Skeletal muscle satellite cell (primary cell): ENCODE data around the gene BLVRA.
"Not testable (repeated sequence)": the region's sequence is repeated elsewhere in the genome, so short reads cannot be mapped to it uniquely, and the experiment has no call there.

ENCODE experiments used
- H3K27me3 ChIP-seq: 2 replicates; pipeline ENCODE4 v1.7.0; 2013; ENCODE audit warnings: low read length; ENCODE audit not compliant: control insufficient read depth, insufficient read depth
- H3K36me3 ChIP-seq: 2 replicates; pipeline ENCODE4 v1.7.0; 2013; ENCODE audit warnings: mild to moderate bottlenecking, control low read depth, low read length; ENCODE audit not compliant: insufficient read depth
- H3K4me1 ChIP-seq: 2 replicates; pipeline ENCODE4 v1.7.0; 2013; ENCODE audit warnings: low read length; ENCODE audit not compliant: control insufficient read depth, insufficient read depth
- H3K4me2 ChIP-seq: 2 replicates; pipeline ENCODE4 v1.7.0; 2013; ENCODE audit warnings: mild to moderate bottlenecking, low read length
- H3K4me3 ChIP-seq: 2 replicates; pipeline ENCODE4 v1.7.0; 2013; ENCODE audit warnings: low read length
- H3K9ac ChIP-seq: 2 replicates; pipeline ENCODE4 v1.7.0; 2013; ENCODE audit warnings: mild to moderate bottlenecking, low read depth, low read length, moderate library complexity
- H3K9me3 ChIP-seq: replicated peaks from 2 replicates; pipeline ENCODE4 v1.7.0; 2013; ENCODE audit warnings: mild to moderate bottlenecking, control low read depth, low read length

Gene BLVRA

DNA sequence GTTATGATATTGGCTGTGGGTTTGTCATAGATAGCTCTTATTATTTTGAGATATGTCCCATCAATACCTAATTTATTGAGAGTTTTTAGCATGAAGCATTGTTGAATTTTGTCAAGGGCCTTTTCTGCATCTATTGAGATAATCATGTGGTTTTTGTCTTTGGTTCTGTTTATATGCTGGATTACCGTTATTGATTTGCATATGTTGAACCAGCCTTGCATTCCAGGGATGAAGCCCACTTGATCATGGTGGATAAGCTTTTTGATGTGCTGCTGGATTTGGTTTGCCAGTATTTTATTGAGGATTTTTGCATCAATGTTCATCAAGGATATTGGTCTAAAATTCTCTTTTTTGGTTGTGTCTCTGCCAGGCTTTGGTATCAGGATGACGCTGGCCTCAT lies 16.8 kb downstream of the BLVRA start:
- not testable (repeated sequence) for H3K36me3 ChIP-seq

DNA sequence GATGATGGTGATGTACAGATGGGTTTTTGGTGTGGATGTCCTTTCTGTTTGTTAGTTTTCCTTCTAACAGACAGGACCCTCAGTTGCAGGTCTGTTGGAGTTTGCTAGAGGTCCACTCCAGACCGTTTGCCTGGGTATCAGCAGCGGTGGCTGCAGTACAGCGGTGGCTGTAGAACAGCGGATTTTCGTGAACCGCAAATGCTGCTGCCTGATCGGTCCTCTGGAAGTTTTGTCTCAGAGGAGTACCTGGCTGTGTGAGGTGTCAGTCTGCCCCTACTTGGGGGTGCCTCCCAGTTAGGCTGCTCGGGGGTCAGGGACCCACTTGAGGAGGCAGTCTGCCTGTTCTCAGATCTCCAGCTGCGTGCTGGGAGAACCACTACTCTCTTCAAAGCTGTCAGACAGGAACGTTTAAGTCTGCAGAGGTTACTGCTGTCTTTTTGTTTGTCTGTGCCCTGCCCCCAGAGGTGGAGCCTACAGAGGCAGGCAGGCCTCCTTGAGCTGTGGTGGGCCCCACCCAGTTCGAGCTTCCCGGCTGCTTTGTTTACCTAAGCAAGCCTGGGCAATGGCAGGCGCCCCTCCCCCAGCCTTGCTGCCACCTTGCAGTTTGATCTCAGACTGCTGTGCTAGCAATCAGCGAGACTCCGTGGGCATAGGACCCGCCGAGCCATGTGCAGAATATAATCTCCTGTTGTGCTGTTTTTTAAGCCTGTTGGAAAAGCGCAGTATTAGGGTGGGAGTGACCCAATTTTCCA lies 20.0 kb downstream of the BLVRA start:
- H3K4me3 ChIP-seq, H3K27me3 ChIP-seq, H3K9me3 ChIP-seq, H3K36me3 ChIP-seq, H3K4me2 ChIP-seq, H3K4me1 ChIP-seq, H3K9ac ChIP-seq: not testable (repeated sequence)

More for the DNA sequence above, 16.8 kb downstream of the BLVRA start:
- H3K4me1 ChIP-seq, H3K4me3 ChIP-seq, H3K4me2 ChIP-seq, H3K9me3 ChIP-seq, H3K27me3 ChIP-seq, H3K9ac ChIP-seq: not testable (repeated sequence)

DNA sequence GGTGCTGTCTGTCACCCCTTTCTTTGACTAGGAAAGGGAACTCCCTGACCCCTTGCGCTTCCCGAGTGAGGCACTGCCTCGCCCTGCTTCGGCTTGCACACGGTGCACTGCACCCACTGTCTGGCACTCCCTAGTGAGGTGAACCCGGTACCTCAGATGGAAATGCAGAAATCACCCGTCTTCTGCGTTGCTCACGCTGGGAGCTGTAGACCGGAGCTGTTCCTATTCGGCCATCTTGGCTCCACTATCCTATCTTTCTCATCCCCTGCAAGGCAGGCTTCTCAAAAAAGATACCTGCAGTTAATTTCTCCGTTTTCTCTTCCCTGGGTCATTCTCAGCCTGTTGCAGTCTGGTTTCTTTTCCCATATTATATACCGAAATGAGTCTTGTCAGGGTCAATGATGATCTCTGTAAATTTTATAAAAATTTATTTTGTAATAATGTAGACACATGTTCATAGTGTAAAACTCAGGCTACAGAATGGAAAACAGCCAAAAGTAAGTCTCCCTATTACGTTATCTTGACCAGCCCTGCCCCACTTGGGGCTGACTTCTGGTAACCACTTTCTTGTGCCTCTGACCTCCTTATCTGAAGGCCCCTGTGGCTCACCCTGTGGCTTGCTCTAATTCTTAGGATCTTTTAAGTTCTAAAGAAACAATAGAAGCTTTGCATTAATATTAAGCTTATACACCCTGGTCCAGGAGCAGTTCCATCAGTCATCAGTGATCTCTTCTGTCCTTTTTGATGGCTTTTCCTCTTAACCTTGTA lies 20.7 kb downstream of the BLVRA start:
- no peak overlapping the region for H3K9ac ChIP-seq
- H3K4me1 ChIP-seq: peaks cover 4% of the 10 kb centered on the region
- no peak overlapping the region for H3K4me2 ChIP-seq
- no peaks in the 10 kb centered on the region for H3K36me3 ChIP-seq
- no peaks in the 10 kb centered on the region for H3K9me3 ChIP-seq
- H3K4me3 ChIP-seq: no peak overlapping the region
- no peaks in the 10 kb centered on the region for H3K27me3 ChIP-seq

DNA sequence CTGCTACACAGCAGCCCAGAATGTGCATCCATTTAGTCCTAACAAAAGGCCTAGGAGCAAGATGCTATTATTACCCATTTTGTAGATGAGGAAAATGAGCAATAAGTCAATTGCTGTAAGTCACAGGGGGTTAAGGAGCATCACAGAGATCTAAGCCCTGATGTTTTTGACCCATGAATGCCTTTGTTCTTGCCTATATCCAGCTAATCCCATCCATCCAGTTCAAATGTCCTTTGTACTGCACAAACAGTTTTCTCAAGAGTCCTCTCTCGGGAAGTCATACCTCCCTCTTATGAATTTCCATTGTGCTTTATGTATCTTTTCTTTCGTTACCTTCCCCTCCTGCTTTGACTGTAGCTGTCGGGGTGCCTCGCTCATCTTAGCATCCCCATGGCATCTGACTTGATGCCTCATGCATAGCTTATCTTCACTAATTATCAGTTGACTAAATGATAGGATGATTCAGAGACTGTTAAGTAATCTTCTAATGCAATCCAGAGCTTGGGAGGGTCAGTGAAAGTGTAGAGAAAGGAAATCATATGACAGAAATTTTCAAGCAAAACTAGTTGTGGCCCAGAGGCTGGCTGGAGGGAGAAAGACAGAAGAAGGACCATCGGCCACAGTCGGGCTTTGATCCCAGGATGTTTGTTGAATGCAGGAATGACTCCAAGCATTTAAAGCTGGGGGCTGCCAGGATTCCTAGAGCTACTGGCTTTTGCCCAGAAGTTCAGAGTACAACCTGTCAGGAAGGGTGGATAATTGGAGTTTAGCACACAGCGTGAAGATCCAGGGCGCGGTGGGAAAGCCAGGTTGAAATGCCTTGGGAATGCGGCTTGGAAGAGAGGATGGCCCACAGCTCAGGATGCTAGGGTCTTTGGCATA lies 23.5 kb downstream of the BLVRA start:
- H3K9me3 ChIP-seq: no peaks in the 10 kb centered on the region
- no peaks in the 10 kb centered on the region for H3K36me3 ChIP-seq
- H3K4me2 ChIP-seq: peak overlapping the region; percentile 12
- H3K4me3 ChIP-seq: no peak overlapping the region
- no peak overlapping the region for H3K9ac ChIP-seq
- no peaks in the 10 kb centered on the region for H3K27me3 ChIP-seq
- H3K4me1 ChIP-seq: peaks cover 12% of the 10 kb centered on the region

DNA sequence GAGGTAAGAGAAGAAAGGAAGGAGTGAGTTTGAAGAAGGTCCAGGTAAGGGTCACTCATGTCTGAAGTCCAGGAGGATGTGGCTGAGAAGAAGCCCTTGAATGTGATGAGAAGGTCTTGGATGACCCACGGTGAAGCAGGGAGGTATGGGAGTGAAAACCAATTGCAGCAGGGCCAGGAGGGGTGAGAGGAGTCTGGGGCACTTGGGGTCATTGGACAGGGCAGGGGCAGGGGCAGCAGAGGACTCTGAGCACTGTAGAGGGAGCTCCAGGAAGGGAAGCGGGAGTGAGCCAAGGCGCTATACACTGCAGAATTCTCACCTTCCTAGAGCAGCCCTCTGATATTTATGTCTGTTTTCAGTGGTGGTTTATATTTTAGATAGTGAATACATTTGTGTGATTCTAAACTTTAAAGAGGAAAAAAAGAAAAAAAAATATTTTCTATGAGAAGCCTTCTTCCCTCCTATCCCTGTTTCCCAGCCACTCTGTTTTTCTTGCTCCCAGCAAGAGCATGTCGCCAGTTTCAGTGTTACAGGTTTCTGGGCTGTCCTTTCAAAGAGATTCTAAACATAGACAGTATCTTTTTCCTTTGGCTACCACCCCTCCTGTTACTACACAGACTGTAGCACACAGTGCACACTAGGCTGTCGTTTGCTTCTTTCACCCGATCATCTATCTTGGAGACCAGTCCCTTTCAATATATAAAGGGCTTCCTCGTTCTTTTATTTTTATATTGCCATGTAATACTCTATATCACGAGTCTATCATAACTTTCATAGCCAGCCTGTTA lies 24.5 kb downstream of the BLVRA start:
- no peaks in the 10 kb centered on the region for H3K9me3 ChIP-seq
- peaks cover 12% of the 10 kb centered on the region for H3K4me1 ChIP-seq
- no peaks in the 10 kb centered on the region for H3K36me3 ChIP-seq
- no peak overlapping the region for H3K9ac ChIP-seq
- no peak overlapping the region for H3K4me2 ChIP-seq
- H3K27me3 ChIP-seq: no peaks in the 10 kb centered on the region
- H3K4me3 ChIP-seq: no peak overlapping the region

DNA sequence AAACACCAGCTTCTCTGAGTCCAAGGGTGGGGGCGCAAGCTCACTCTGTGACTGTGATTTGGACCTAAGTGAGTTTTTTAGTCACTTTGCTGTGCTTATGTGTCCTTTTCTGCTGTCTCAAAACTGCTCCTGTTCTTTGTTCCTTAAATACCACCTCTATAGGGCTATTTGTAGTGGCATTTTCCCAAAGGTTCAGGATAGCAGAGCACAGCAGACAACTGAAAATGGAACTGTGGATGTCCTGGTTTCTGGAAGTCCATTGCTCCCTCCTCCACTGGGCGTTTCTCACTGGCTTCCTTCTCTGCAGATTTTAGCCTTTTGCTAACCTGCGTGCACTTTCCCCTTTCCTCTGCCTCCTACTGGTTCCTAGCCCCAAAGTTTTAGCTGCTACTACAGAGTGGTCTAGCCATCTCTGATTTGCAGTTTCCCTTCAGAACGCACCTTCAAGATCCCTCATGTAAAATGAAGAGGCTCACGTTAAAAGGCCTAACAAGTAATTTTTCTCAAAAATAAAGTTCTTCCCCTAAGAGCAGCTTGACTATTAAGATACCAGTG lies 25.6 kb downstream of the BLVRA start:
- H3K27me3 ChIP-seq: no peaks in the 10 kb centered on the region
- no peak overlapping the region for H3K4me3 ChIP-seq
- peaks cover 12% of the 10 kb centered on the region for H3K4me1 ChIP-seq

DNA sequence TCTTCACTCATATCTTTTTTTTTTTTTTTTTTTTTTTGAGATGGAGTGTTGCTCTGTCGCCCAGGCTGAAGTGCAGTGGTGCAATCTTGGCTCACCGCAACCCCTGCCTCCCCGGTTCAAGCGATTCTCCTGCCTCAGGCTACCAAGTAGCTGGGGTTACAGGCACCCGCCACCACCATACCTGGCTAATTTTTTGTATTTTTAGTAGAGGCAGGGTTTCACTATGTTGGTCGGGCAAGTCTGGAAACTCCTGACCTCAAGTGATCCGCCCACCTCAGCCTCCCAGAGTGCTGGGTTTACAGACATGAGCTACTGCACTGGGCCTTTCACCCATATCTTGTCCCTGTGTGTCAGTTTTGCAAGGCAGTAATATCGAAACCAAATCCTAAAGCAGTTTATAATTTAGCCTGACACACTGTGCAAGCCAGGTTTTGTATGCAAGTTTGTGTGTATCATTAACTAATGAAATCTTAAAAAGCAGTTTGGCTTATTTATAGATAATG lies 26.2 kb downstream of the BLVRA start:
- peaks cover 12% of the 10 kb centered on the region for H3K4me1 ChIP-seq
- H3K27me3 ChIP-seq, H3K9ac ChIP-seq, H3K4me3 ChIP-seq, H3K4me2 ChIP-seq, H3K36me3 ChIP-seq, H3K9me3 ChIP-seq: not testable (repeated sequence)

More for the DNA sequence above, 25.6 kb downstream of the BLVRA start:
- H3K36me3 ChIP-seq: no peaks in the 10 kb centered on the region
- H3K4me2 ChIP-seq: no peak overlapping the region
- no peaks in the 10 kb centered on the region for H3K9me3 ChIP-seq
- no peak overlapping the region for H3K9ac ChIP-seq

DNA sequence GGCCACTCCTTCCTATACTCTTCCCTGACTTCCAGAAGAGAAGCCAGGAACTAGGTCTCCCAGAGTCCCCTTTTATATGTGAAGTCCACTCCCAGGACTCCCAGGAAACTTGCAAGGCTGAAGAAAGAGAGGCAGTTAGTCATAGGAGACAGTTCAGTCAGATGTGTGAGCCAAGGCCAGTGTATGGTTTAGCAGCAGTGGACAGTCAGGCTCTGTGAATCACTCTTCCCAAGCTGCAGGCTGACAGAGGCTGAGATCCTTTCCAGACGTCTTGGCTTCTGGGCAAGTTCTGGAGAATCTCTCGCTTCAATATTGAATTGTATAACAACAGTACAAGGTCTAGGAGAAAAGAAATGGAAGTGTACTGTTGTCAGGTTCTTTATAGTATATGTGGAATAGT lies 26.9 kb downstream of the BLVRA start:
- Histone ChIP-seq H3K9ac (no peak overlapping the region), H3K4me1 (peaks cover 12% of the 10 kb centered on the region), H3K9me3 (no peaks in the 10 kb centered on the region), H3K27me3 (no peaks in the 10 kb centered on the region), H3K4me3 (no peak overlapping the region), H3K4me2 (no peak overlapping the region), H3K36me3 (no peaks in the 10 kb centered on the region)

DNA sequence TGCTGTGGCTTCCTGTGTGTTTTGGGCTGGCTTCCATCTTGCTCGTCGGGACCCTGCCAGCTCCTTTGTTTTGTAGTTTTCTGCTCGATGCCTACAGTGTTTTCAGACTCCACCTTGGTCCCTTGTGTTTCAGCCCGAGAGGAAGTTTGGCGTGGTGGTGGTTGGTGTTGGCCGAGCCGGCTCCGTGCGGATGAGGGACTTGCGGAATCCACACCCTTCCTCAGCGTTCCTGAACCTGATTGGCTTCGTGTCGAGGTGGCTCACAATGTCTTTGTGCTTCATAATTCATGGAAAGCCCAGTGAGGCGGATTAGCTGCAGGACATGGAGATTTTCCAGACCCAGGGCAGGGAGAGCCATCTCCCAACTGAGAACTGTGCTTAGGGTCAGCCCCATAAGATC lies 29.3 kb downstream of the BLVRA start:
- peaks cover 7% of the 10 kb centered on the region for H3K4me1 ChIP-seq
- H3K4me2 ChIP-seq: no peak overlapping the region
- H3K36me3 ChIP-seq: no peaks in the 10 kb centered on the region
- no peaks in the 10 kb centered on the region for H3K27me3 ChIP-seq
- no peak overlapping the region for H3K9ac ChIP-seq
- no peaks in the 10 kb centered on the region for H3K9me3 ChIP-seq
- H3K4me3 ChIP-seq: no peak overlapping the region

DNA sequence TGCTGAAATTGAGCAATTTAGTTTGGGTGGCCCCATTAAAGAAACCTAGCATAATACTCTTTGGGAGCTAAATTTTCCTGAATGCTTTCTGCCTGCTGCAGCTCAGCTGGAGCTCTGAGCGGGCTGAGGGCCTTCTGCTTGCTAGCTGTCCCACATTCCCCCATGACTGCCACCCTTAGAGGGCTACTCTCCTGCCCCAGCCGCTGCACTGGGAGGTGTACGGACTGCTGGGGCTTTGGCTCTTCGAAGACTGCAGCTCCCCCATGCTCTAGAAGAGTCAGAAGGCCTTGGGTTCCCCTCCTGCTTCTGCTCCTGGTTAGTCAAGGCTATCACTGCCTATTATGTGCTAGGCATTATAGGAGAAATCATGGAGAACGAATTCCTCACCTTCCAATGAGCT lies 31.5 kb downstream of the BLVRA start:
- Histone ChIP-seq H3K27me3 (no peaks in the 10 kb centered on the region), H3K4me1 (peaks cover 4% of the 10 kb centered on the region), H3K36me3 (no peaks in the 10 kb centered on the region), H3K4me3 (no peak overlapping the region), H3K9ac (no peak overlapping the region), H3K9me3 (no peaks in the 10 kb centered on the region), H3K4me2 (no peak overlapping the region)
